WTC11 (cell line): ENCODE data around the gene SLIT3. TPM values are rescaled to one million over a fixed set of nuclear protein-coding genes. Genes with fewer than 3 reads are reported as not detected.

Source experiments
- ATAC-seq: fragments of 200-7000 bp; cut with Tn5 transposase; 2 replicates; pipeline ENCODE4 v1.10.0; 2021; ENCODE audit warnings: mild to moderate bottlenecking, moderate library complexity
- CTCF ChIA-PET: fragments of 300-600 bp; sonication (Branson Sonifier 250); formaldehyde crosslinking; loops from one replicate; lab custom pipeline; 2021; ENCODE audit warnings: antibody characterized with exemption; lab: Charles Lee
- POLR2A ChIA-PET: fragments of 350-600 bp; sonication (Branson Sonifier 250); formaldehyde crosslinking; loops from one replicate; lab custom pipeline; 2021; ENCODE audit warnings: antibody characterized with exemption; lab: Charles Lee
- DNase-seq: peaks from one replicate; pipeline ENCODE4 v3.0.0; 2021; ENCODE audit warnings: low spot score
- H3K27ac Mint-ChIP-seq: 2 replicates; pipeline ENCODE4 v1.8.0; 2021; ENCODE audit warnings: mixed read lengths
- H3K27me3 Mint-ChIP-seq: 2 replicates; pipeline ENCODE4 v1.8.0; 2021; ENCODE audit warnings: low read depth, mild to moderate bottlenecking, moderate library complexity, mixed read lengths
- H3K36me3 Mint-ChIP-seq: 2 replicates; pipeline ENCODE4 v1.8.0; 2021; ENCODE audit warnings: mixed read lengths
- H3K4me1 Mint-ChIP-seq: 2 replicates; pipeline ENCODE4 v1.8.0; 2022; ENCODE audit warnings: mixed read lengths
- H3K4me3 Mint-ChIP-seq: 2 replicates; pipeline ENCODE4 v1.8.0; 2021; ENCODE audit warnings: mild to moderate bottlenecking, moderate library complexity, mixed read lengths
- H3K9me3 Mint-ChIP-seq: 2 replicates; pipeline ENCODE4 v1.8.0; 2021; ENCODE audit warnings: mixed read lengths
- ATF2 ChIP-seq: sonication (generic); formaldehyde crosslinking; IDR thresholded peaks from 2 replicates; pipeline ENCODE4 v1.8.1; 2022; ENCODE audit warnings: low read depth, missing genetic modification reagents, borderline replicate concordance
- ATF3 ChIP-seq: sonication (generic); formaldehyde crosslinking; conservative IDR thresholded peaks from 2 replicates; pipeline ENCODE4 v1.8.1; 2022; ENCODE audit warnings: mild to moderate bottlenecking, missing genetic modification reagents
- GTF2I ChIP-seq: fragments of 250-450 bp; sonication (Bioruptor Pico); conservative IDR thresholded peaks from 2 replicates; pipeline ENCODE4 v1.4.0; 2021; ENCODE audit warnings: mild to moderate bottlenecking
- HMGXB4 ChIP-seq: sonication (generic); formaldehyde crosslinking; IDR thresholded peaks from 2 replicates; pipeline ENCODE4 v1.8.1; 2023; ENCODE audit warnings: mild to moderate bottlenecking, moderate library complexity, missing genetic modification reagents
- IRF1 ChIP-seq: sonication (generic); formaldehyde crosslinking; IDR thresholded peaks from 2 replicates; pipeline ENCODE4 v1.8.0; 2023; ENCODE audit warnings: missing genetic modification reagents
- JAZF1 ChIP-seq: fragments of 250-450 bp; sonication (Bioruptor Pico); IDR thresholded peaks from 2 replicates; pipeline ENCODE4 v1.9.0; 2021; ENCODE audit warnings: moderate library complexity, mild to moderate bottlenecking, inconsistent platforms
- NFE2L1 ChIP-seq: sonication (generic); formaldehyde crosslinking; IDR thresholded peaks from 2 replicates; pipeline ENCODE4 v1.8.1; 2023; ENCODE audit warnings: missing genetic modification reagents
- NFYB ChIP-seq: sonication (generic); formaldehyde crosslinking; conservative IDR thresholded peaks from 2 replicates; pipeline ENCODE4 v1.8.0; 2022; ENCODE audit warnings: low read depth, missing genetic modification reagents
- RORB ChIP-seq: fragments of 250-450 bp; sonication (Bioruptor Pico); IDR thresholded peaks from 2 replicates; pipeline ENCODE4 v1.9.0; 2021; ENCODE audit warnings: mild to moderate bottlenecking
- SMAD4 ChIP-seq: sonication (generic); formaldehyde crosslinking; IDR thresholded peaks from 2 replicates; pipeline ENCODE4 v1.8.0; 2022; ENCODE audit warnings: mild to moderate bottlenecking, missing genetic modification reagents
- SOX15 ChIP-seq: fragments of 250-450 bp; sonication (Bioruptor Pico); IDR thresholded peaks from 2 replicates; pipeline ENCODE4 v1.9.0; 2021; ENCODE audit warnings: mild to moderate bottlenecking
- TCF7 ChIP-seq: sonication (generic); formaldehyde crosslinking; IDR thresholded peaks from 2 replicates; pipeline ENCODE4 v1.8.0; 2022; ENCODE audit warnings: mild to moderate bottlenecking, low read depth, missing genetic modification reagents, moderate library complexity
- USF2 ChIP-seq: sonication (generic); formaldehyde crosslinking; IDR thresholded peaks from 2 replicates; pipeline ENCODE4 v1.8.1; 2023; ENCODE audit warnings: mild to moderate bottlenecking, missing genetic modification reagents, moderate library complexity
- ZBTB43 ChIP-seq: sonication (generic); formaldehyde crosslinking; IDR thresholded peaks from 2 replicates; pipeline ENCODE4 v1.8.1; 2023; ENCODE audit warnings: mild to moderate bottlenecking, missing genetic modification reagents
- ZMAT4 ChIP-seq: fragments of 250-450 bp; sonication (Bioruptor Pico); IDR thresholded peaks from 2 replicates; pipeline ENCODE4 v1.9.0; 2021; ENCODE audit warnings: mild to moderate bottlenecking
- ZNF232 ChIP-seq: sonication (generic); formaldehyde crosslinking; IDR thresholded peaks from 2 replicates; pipeline ENCODE4 v1.8.0; 2022; ENCODE audit warnings: mild to moderate bottlenecking, missing genetic modification reagents
- ZNF281 ChIP-seq: sonication (generic); formaldehyde crosslinking; IDR thresholded peaks from 2 replicates; pipeline ENCODE4 v1.8.0; 2023; ENCODE audit warnings: mild to moderate bottlenecking, missing genetic modification reagents
- ZNF425 ChIP-seq: fragments of 250-450 bp; sonication (Bioruptor Pico); conservative IDR thresholded peaks from 2 replicates; pipeline ENCODE4 v1.9.0; 2021; ENCODE audit warnings: mild to moderate bottlenecking
- ZNF532 ChIP-seq: fragments of 250-450 bp; sonication (Bioruptor Pico); IDR thresholded peaks from 2 replicates; pipeline ENCODE4 v1.9.0; 2021; ENCODE audit warnings: mild to moderate bottlenecking, borderline replicate concordance
- total RNA-seq: library from RNA; stranded (reverse); gene quantifications from 3 replicates; pipeline ENCODE4 v1.2.3, GENCODE V29; 2021

The SLIT3 gene
- total RNA-seq, 1 experiment from 2014 or later, result 1.9 TPM

GRCh38 chr5:168858371-168858770, 442.6 kb downstream of the SLIT3 start (continued):
- TF ChIP-seq ZNF281 (CRISPR knock-in tag) (no peak), ZNF425 (no peak), ZNF532 (CRISPR knock-in tag) (no peak), JAZF1 (no peak), ZBTB43 (CRISPR knock-in tag) (no peak), ZNF232 (no peak), SOX15 (CRISPR knock-in tag) (no peak), RORB (CRISPR knock-in tag) (no peak), ATF3 (no peak)

- no peaks in the 10 kb centered on the region for H3K36me3 Mint-ChIP-seq
- ATAC-seq, result no peak
- ChIA-PET POLR2A (no interaction called here), CTCF (no interaction called here)
- H3K9me3 Mint-ChIP-seq, result no peaks in the 10 kb centered on the region
- no peak overlapping the region for H3K4me3 Mint-ChIP-seq
- peaks cover 3% of the 10 kb centered on the region; the same call in 1 of the 2 replicates for H3K27me3 Mint-ChIP-seq
- H3K4me1 Mint-ChIP-seq, result no peaks in the 10 kb centered on the region
- no peak for DNase-seq
- no peak overlapping the region for H3K27ac Mint-ChIP-seq
- TF ChIP-seq NFE2L1 (CRISPR knock-in tag) (no peak), SOX15 (CRISPR knock-in tag) (no peak), SMAD4 (CRISPR knock-in tag) (no peak), GTF2I (CRISPR knock-in tag) (no peak), USF2 (CRISPR knock-in tag) (no peak), ATF2 (CRISPR knock-in tag) (no peak), IRF1 (CRISPR knock-in tag) (no peak), ZMAT4 (no peak), NFYB (CRISPR knock-in tag) (no peak), TCF7 (CRISPR knock-in tag) (no peak), HMGXB4 (CRISPR knock-in tag) (no peak)
These were observed 447.0 kb downstream of the SLIT3 start for GRCh38 chr5:168853972-168854371.
